Lung (tissue), 12 donors: ENCODE results near the gene REEP1. TPM values are rescaled to one million over a fixed set of nuclear protein-coding genes. Genes with fewer than 3 reads are reported as not detected.

Source experiments
- ATAC-seq: fragments of 200-7000 bp; cut with Tn5 transposase; one replicate; pipeline ENCODE4 v1.9.1; 2020; ENCODE audit warnings: moderate number of reproducible peaks; ENCODE audit not compliant: insufficient read depth, low FRiP score
- DNase-seq, 3 donors: peaks; one replicate each; pipeline ENCODE4 v3.0.0-alpha.2; 2013 to 2017
- H3K27ac ChIP-seq, 2 donors: one replicate each; pipeline ENCODE4 v1.5.1; 2013; ENCODE audit warnings: mild to moderate bottlenecking in 2 of 2, moderate library complexity in 2 of 2, control low read depth in 1 of 2, inconsistent platforms in 1 of 2, low read depth in 1 of 2, low read length in 1 of 2
- H3K27me3 ChIP-seq, 3 donors: one replicate each; pipeline ENCODE4 v1.5.1; 2013; ENCODE audit warnings: low read length in 2 of 3; ENCODE audit not compliant: control insufficient read depth in 3 of 3, insufficient read depth in 3 of 3
- H3K36me3 ChIP-seq, 4 donors: one replicate each; pipeline ENCODE4 v1.5.1; 2013; ENCODE audit warnings: low read length in 4 of 4, mild to moderate bottlenecking in 1 of 4, moderate library complexity in 1 of 4; ENCODE audit not compliant: control insufficient read depth in 4 of 4, insufficient read depth in 4 of 4
- H3K4me1 ChIP-seq, 5 donors: one replicate each; pipeline ENCODE4 v1.5.1; 2013; ENCODE audit warnings: low read length in 5 of 5, mild to moderate bottlenecking in 2 of 5, moderate library complexity in 1 of 5; ENCODE audit not compliant: control insufficient read depth in 5 of 5, insufficient read depth in 5 of 5
- H3K4me3 ChIP-seq: one replicate; pipeline ENCODE4 v1.5.1; 2013; ENCODE audit warnings: mild to moderate bottlenecking, control low read depth, moderate library complexity
- H3K9ac ChIP-seq, 2 donors: one replicate each; pipeline ENCODE4 v1.5.1; 2013; ENCODE audit warnings: low read length in 2 of 2, control low read depth in 1 of 2; ENCODE audit not compliant: insufficient read depth in 1 of 2
- H3K9me3 ChIP-seq, 4 donors: one replicate each; pipeline ENCODE4 v1.5.1; 2013; ENCODE audit warnings: low read length in 3 of 4, mild to moderate bottlenecking in 1 of 4, moderate library complexity in 1 of 4; ENCODE audit not compliant: control insufficient read depth in 4 of 4, insufficient read depth in 3 of 4
- CTCF ChIP-seq: IDR thresholded peaks from 2 replicates; pipeline ENCODE4 v1.5.1; 2012; ENCODE audit warnings: mild to moderate bottlenecking; ENCODE audit errors: control extremely low read depth, extremely low read depth
- WGBS, 2 donors: extraction: QIAGEN DNeasy Blood & Tissue Kit; methylation state at CpG; one replicate each; pipeline ENCODE4 v1.1.7; 2013; 5-methylcytosine and 5-hydroxymethylcytosine counted together
- polyA plus RNA-seq, 2 donors: library from polyadenylated mRNA; stranded (reverse); fragments of 200-250 nt; gene quantifications; one replicate each; pipeline ENCODE4 v1.2.1, GENCODE V29; 2013
- total RNA-seq, 2 donors: library from RNA; depleted of rRNA in 1 of 2; stranded (reverse); fragments of >200 nt in 1 of 2; gene quantifications; one replicate each; pipeline ENCODE4 v1.2.1, GENCODE V29; 2014 to 2021
- donor health status: control.
- donor health status: control.
- donor health status: Bipolar disorder and iron deficiency.
- donor health status: healthy.
- donor health status: DM: yes; HTN: yes; CAD: no.

REEP1 gene
- total and polyA plus RNA-seq, 4 donors: 2.4 to 19.7 (median 5.4) TPM

- Histone ChIP-seq H3K36me3 (no peaks in the 10 kb centered on the region), H3K27ac (no peak overlapping the region), H3K4me3 (no peak overlapping the region), H3K9ac (no peak overlapping the region), H3K9me3 (peaks cover 0 to 5% (median 2%) of the 10 kb centered on the region in 4 donors), H3K27me3 (no peaks in the 10 kb centered on the region), H3K4me1 (peaks cover 0 to 14% (median 6%) of the 10 kb centered on the region in 5 donors)
- WGBS, 2 donors: 96 to 98% methylated on average over 3 of the region's 3 CpGs
- ATAC-seq: no peak
- no peak for TF ChIP-seq CTCF
- no peak for DNase-seq
Measured at GRCh38 chr2:86275962-86276361, 61.5 kb downstream of the REEP1 start.

- Histone ChIP-seq H3K9ac (no peak overlapping the region), H3K27me3 (no peaks in the 10 kb centered on the region), H3K9me3 (peaks cover 0 to 5% (median 2%) of the 10 kb centered on the region in 4 donors), H3K36me3 (no peaks in the 10 kb centered on the region), H3K4me1 (peaks cover 0 to 9% (median under 1%) of the 10 kb centered on the region in 5 donors), H3K4me3 (no peak overlapping the region), H3K27ac (no peak overlapping the region)
- DNase-seq (no peak), ATAC-seq (no peak)
- 75 to 78% methylated on average over 4 of the region's 4 CpGs for WGBS, 2 donors
- TF ChIP-seq CTCF: no peak
Measured at GRCh38 chr2:86275384-86275799, 62.0 kb downstream of the REEP1 start.

GRCh38 chr2:86274918-86275275, 62.5 kb downstream of the REEP1 start:
- ATAC-seq: no peak
- DNase-seq: peak in 1 of 3 donors; percentile 45
- Histone ChIP-seq H3K27ac (peak overlapping the region in 1 of 2 donors; percentile 7), H3K4me3 (no peak overlapping the region), H3K9me3 (peaks cover 0 to 5% (median 2%) of the 10 kb centered on the region in 4 donors), H3K4me1 (peaks cover 0 to 5% (median 0%) of the 10 kb centered on the region in 5 donors), H3K27me3 (no peaks in the 10 kb centered on the region), H3K9ac (no peak overlapping the region), H3K36me3 (no peaks in the 10 kb centered on the region)
- WGBS, 2 donors: 88 to 94% methylated on average over 3 of the region's 3 CpGs
- TF ChIP-seq CTCF: no peak

GRCh38 chr2:86274265-86274917, 63.0 kb downstream of the REEP1 start:
- Histone ChIP-seq H3K4me1 (no peaks in the 10 kb centered on the region), H3K36me3 (no peaks in the 10 kb centered on the region), H3K9me3 (peaks cover 0 to 5% (median 2%) of the 10 kb centered on the region in 4 donors), H3K27ac (peak overlapping the region in 1 of 2 donors; percentile 7), H3K4me3 (no peak overlapping the region), H3K9ac (no peak overlapping the region), H3K27me3 (no peaks in the 10 kb centered on the region)
- no peak for DNase-seq
- ATAC-seq: no peak
- WGBS, 2 donors: 81 to 86% methylated on average over 5 of the region's 5 CpGs
- no peak for TF ChIP-seq CTCF
